CD14-positive monocyte (primary cell): ENCODE results near the gene CYLD. TPM values are rescaled to one million over a fixed set of nuclear protein-coding genes. Genes with fewer than 3 reads are reported as not detected.

Source experiments
- DNase-seq, 3 donors: peaks; one replicate each; pipeline ENCODE4 v3.0.0-alpha.2; 2011 to 2022
- H2AFZ ChIP-seq: 2 replicates; pipeline ENCODE4 v1.6.0; 2012; ENCODE audit warnings: mild to moderate bottlenecking, low read depth, low read length, inconsistent platforms; ENCODE audit not compliant: insufficient read depth, poor library complexity, severe bottlenecking
- H3K27ac ChIP-seq, 2 donors: 1 replicate in 1 of 2; 2 replicates in 1 of 2; pipeline ENCODE4 v1.5.1; 2012 to 2013; ENCODE audit warnings: low read length in 2 of 2, control low read depth in 1 of 2, inconsistent platforms in 1 of 2, low read depth in 1 of 2, mild to moderate bottlenecking in 1 of 2
- H3K27me3 ChIP-seq, 2 donors: one replicate each; pipeline versions ENCODE4 v1.6.0 to v1.6.1; 2011 to 2013; ENCODE audit warnings: low read length in 2 of 2; ENCODE audit not compliant: control insufficient read depth in 2 of 2, insufficient read depth in 2 of 2
- H3K36me3 ChIP-seq, 2 donors: replicated peaks in 1 of 2; 1 replicate in 1 of 2; 2 replicates in 1 of 2; pipeline versions ENCODE4 v1.5.1 to v1.6.1; 2012 to 2013; ENCODE audit warnings: low read length in 2 of 2, control low read depth in 1 of 2, inconsistent platforms in 1 of 2, mild to moderate bottlenecking in 1 of 2; ENCODE audit not compliant: insufficient read depth in 2 of 2, control insufficient read depth in 1 of 2
- H3K4me1 ChIP-seq, 2 donors: 1 replicate in 1 of 2; 2 replicates in 1 of 2; pipeline versions ENCODE4 v1.5.1 to v1.6.1; 2012 to 2013; ENCODE audit warnings: low read length in 2 of 2, control low read depth in 1 of 2, inconsistent platforms in 1 of 2, mild to moderate bottlenecking in 1 of 2, moderate library complexity in 1 of 2; ENCODE audit not compliant: insufficient read depth in 2 of 2, control insufficient read depth in 1 of 2
- H3K4me2 ChIP-seq: replicated peaks from 2 replicates; pipeline ENCODE3; 2012; ENCODE audit warnings: low read length, moderate library complexity, mild to moderate bottlenecking; ENCODE audit not compliant: poor library complexity, severe bottlenecking; ENCODE audit errors: extremely low read depth
- H3K4me3 ChIP-seq, 3 experiments: fragments of 200-600 bp in 1 of 3; sonication (generic) in 1 of 3; replicated peaks in 1 of 3; 1 replicate in 2 of 3; 2 replicates in 1 of 3; pipeline ENCODE4 v1.5.1; 2011 to 2013; ENCODE audit warnings: low read length in 3 of 3, mild to moderate bottlenecking in 3 of 3, control low read depth in 2 of 3, low read depth in 2 of 3, inconsistent platforms in 1 of 3, moderate library complexity in 1 of 3
- H3K79me2 ChIP-seq: 2 replicates; pipeline ENCODE4 v1.6.0; 2012; ENCODE audit warnings: mild to moderate bottlenecking, control low read depth, inconsistent platforms, low read length, moderate library complexity; ENCODE audit not compliant: insufficient read depth
- H3K9ac ChIP-seq: 2 replicates; pipeline ENCODE4 v1.6.0; 2017; ENCODE audit warnings: low read length, mild to moderate bottlenecking; ENCODE audit not compliant: insufficient read depth, poor library complexity, severe bottlenecking
- H3K9me3 ChIP-seq, 2 donors: replicated peaks in 1 of 2; 1 replicate in 1 of 2; 2 replicates in 1 of 2; pipeline versions ENCODE4 v1.5.1 to v1.6.1; 2012 to 2013; ENCODE audit warnings: low read length in 2 of 2, control low read depth in 1 of 2; ENCODE audit not compliant: control insufficient read depth in 1 of 2, insufficient read depth in 1 of 2
- H4K20me1 ChIP-seq: 2 replicates; pipeline ENCODE4 v1.6.0; 2012; ENCODE audit warnings: mild to moderate bottlenecking, low read length, control low read depth, moderate library complexity; ENCODE audit not compliant: insufficient read depth
- H3K27ac Mint-ChIP-seq, 7 donors: one replicate each; pipeline ENCODE4 v1.8.0; 2020; ENCODE audit warnings: mild to moderate bottlenecking in 7 of 7, mixed read lengths in 7 of 7, moderate library complexity in 6 of 7, inconsistent platforms in 2 of 7
- H3K27me3 Mint-ChIP-seq, 3 donors: one replicate each; pipeline ENCODE4 v1.8.0; 2021 to 2022; ENCODE audit warnings: low read depth in 3 of 3, mild to moderate bottlenecking in 3 of 3, mixed read lengths in 3 of 3, moderate library complexity in 3 of 3, inconsistent platforms in 1 of 3
- H3K36me3 Mint-ChIP-seq, 2 donors: one replicate each; pipeline ENCODE4 v1.8.0; 2020; ENCODE audit warnings: mixed read lengths in 2 of 2, inconsistent platforms in 1 of 2, mild to moderate bottlenecking in 1 of 2
- H3K4me1 Mint-ChIP-seq: one replicate; pipeline ENCODE4 v1.8.0; 2020; ENCODE audit warnings: mild to moderate bottlenecking, mixed read lengths
- H3K4me3 Mint-ChIP-seq, 2 donors: one replicate each; pipeline ENCODE4 v1.8.0; 2020; ENCODE audit warnings: mild to moderate bottlenecking in 2 of 2, mixed read lengths in 2 of 2, moderate library complexity in 1 of 2
- H3K9me3 Mint-ChIP-seq, 7 donors: one replicate each; pipeline ENCODE4 v1.8.0; 2020 to 2022; ENCODE audit warnings: mixed read lengths in 7 of 7, mild to moderate bottlenecking in 6 of 7, moderate library complexity in 6 of 7, inconsistent platforms in 2 of 7
- CTCF ChIP-seq: fragments of 200-600 bp; IDR thresholded peaks from one replicate; pipeline ENCODE4 v1.8.0; 2022; ENCODE audit warnings: antibody characterized with exemption, mild to moderate bottlenecking
- WGBS: methylation state at CpG from one replicate; pipeline ENCODE4 v1.1.5; 2013; ENCODE audit warnings: missing lambda C conversion rate; ENCODE audit not compliant: insufficient coverage; 5-methylcytosine and 5-hydroxymethylcytosine counted together
- intact Hi-C, 2 donors: fragments of 100-400 bp; cut with micrococcal nuclease; formaldehyde crosslinking; loops; one replicate each; pipeline versions ENCODE4 v1.15.0 to v1.15.1; 2023
- polyA plus RNA-seq, 3 donors: library from polyadenylated mRNA; depleted of rRNA in 1 of 3; unstranded in 2 of 3; stranded (reverse) in 1 of 3; fragments of 300-500 nt in 2 of 3; fragments of >200 nt in 1 of 3; fragmentation: Illumina TruSeq in 2 of 3; gene quantifications; 1 replicate in 2 of 3; 2 replicates in 1 of 3; pipeline ENCODE4 v1.2.3, GENCODE V29; 2012 to 2021

Gene CYLD
- polyA plus RNA-seq, 3 donors, result 32.1 to 57.9 (median 35.9) TPM

- Histone ChIP-seq H3K27me3 (no peaks in the 10 kb centered on the region), H3K9ac (no peak overlapping the region), H3K27ac (no peak overlapping the region), H3K9me3 (no peaks in the 10 kb centered on the region), H3K36me3 (no peaks in the 10 kb centered on the region), H3K4me2 (no peak overlapping the region), H3K79me2 (no peaks in the 10 kb centered on the region), H4K20me1 (no peaks in the 10 kb centered on the region), H3K4me1 (no peaks in the 10 kb centered on the region), H2AFZ (no peak overlapping the region), H3K4me3 (no peak overlapping the region)
- Mint-ChIP-seq H3K4me3 (no peak overlapping the region), H3K9me3 (peaks cover 0 to 3% (median 2%) of the 10 kb centered on the region in 7 donors), H3K27ac (no peak overlapping the region), H3K27me3 (peaks cover 7 to 13% (median 13%) of the 10 kb centered on the region in 3 donors), H3K4me1 (no peaks in the 10 kb centered on the region), H3K36me3 (no peaks in the 10 kb centered on the region)
- TF ChIP-seq CTCF, result no peak
- DNase-seq, result no peak
- WGBS, result 94% methylated on average over 5 of the region's 6 CpGs
- intact Hi-C loops, result no loop called here
Observed at GRCh38 chr16:50819706-50820105, 77.8 kb downstream of the CYLD start.

GRCh38 chr16:50820225-50820624 lies 78.3 kb downstream of the CYLD start:
- H3K36me3 Mint-ChIP-seq, result no peaks in the 10 kb centered on the region
- DNase-seq, result no peak
- Histone ChIP-seq H3K4me3 (no peak overlapping the region), H3K27ac (no peak overlapping the region), H3K27me3 (no peaks in the 10 kb centered on the region), H3K36me3 (no peaks in the 10 kb centered on the region), H3K79me2 (no peaks in the 10 kb centered on the region), H3K9me3 (no peaks in the 10 kb centered on the region), H3K9ac (no peak overlapping the region), H3K4me2 (no peak overlapping the region), H4K20me1 (no peaks in the 10 kb centered on the region), H3K4me1 (no peaks in the 10 kb centered on the region), H2AFZ (no peak overlapping the region)
- H3K4me3 Mint-ChIP-seq, result no peak overlapping the region
- peaks cover 7 to 13% (median 13%) of the 10 kb centered on the region in 3 donors for H3K27me3 Mint-ChIP-seq
- H3K27ac Mint-ChIP-seq, result no peak overlapping the region
- 94% methylated on average over 5 of the region's 5 CpGs for WGBS
- H3K4me1 Mint-ChIP-seq, result no peaks in the 10 kb centered on the region
- no peak for TF ChIP-seq CTCF
- H3K9me3 Mint-ChIP-seq, result peaks cover 0 to 3% (median 2%) of the 10 kb centered on the region in 7 donors
- intact Hi-C loops, result no loop called here
